GM19099 (cell line): ENCODE results near the gene CXCL9.

Source experiments
- POLR2A ChIP-seq: IDR thresholded peaks from 3 replicates; pipeline ENCODE4 v1.6.1; 2011; ENCODE audit warnings: low read depth; ENCODE audit not compliant: insufficient read length; ENCODE audit errors: extremely low read depth

CXCL9 gene

GRCh38 chr4:75976177-75976576, 31.1 kb downstream of the CXCL9 start:
- TF ChIP-seq POLR2A: no peak

GRCh38 chr4:75973766-75974165, 33.5 kb downstream of the CXCL9 start:
- no peak for TF ChIP-seq POLR2A

- TF ChIP-seq POLR2A: no peak
Observed at GRCh38 chr4:75968084-75968483, 39.2 kb downstream of the CXCL9 start.

- no peak for TF ChIP-seq POLR2A
Observed at GRCh38 chr4:75963558-75963957, 43.8 kb downstream of the CXCL9 start.

- TF ChIP-seq POLR2A: no peak
Observed at GRCh38 chr4:75953509-75953908, 53.8 kb downstream of the CXCL9 start.
